ENCODE results near the gene KRAS.

KRAS gene

GRCh38 chr12:25254271-25254880, 3.6 kb upstream of the KRAS start:
- no peak for DNase-seq (ENCODE audit: low read depth)

- DNase-seq (ENCODE audit: low read depth), result no peak
These were observed 2.8 kb upstream of the KRAS start for GRCh38 chr12:25253371-25254068.

- DNase-seq (ENCODE audit: low read depth), result no peak
These were observed 2.2 kb upstream of the KRAS start for GRCh38 chr12:25252946-25253345.

- DNase-seq (ENCODE audit: low read depth), result no peak
These were observed 1.0 kb upstream of the KRAS start for GRCh38 chr12:25251769-25252168.

GRCh38 chr12:25249931-25250738, 594 bp downstream of the KRAS start:
- DNase-seq (ENCODE audit: low read depth), result no peak

GRCh38 chr12:25248732-25249131, 2.0 kb downstream of the KRAS start:
- DNase-seq (ENCODE audit: low read depth), result no peak

- no peak for DNase-seq (ENCODE audit: low read depth)
These were observed 2.6 kb downstream of the KRAS start for GRCh38 chr12:25248137-25248536.

- DNase-seq (ENCODE audit: low read depth), result no peak
These were observed 5.2 kb downstream of the KRAS start for GRCh38 chr12:25245491-25245890.

- no peak for DNase-seq (ENCODE audit: low read depth)
These were observed 7.1 kb downstream of the KRAS start for GRCh38 chr12:25243680-25243990.

- no peak for DNase-seq (ENCODE audit: low read depth)
These were observed 7.6 kb downstream of the KRAS start for GRCh38 chr12:25242981-25243679.

- no peak for DNase-seq (ENCODE audit: low read depth)
These were observed 9.3 kb downstream of the KRAS start for GRCh38 chr12:25241167-25242020.

GRCh38 chr12:25236626-25237025, 14.1 kb downstream of the KRAS start:
- no peak for DNase-seq (ENCODE audit: low read depth)

- DNase-seq (ENCODE audit: low read depth), result no peak
These were observed 14.5 kb downstream of the KRAS start for GRCh38 chr12:25236190-25236589.

GRCh38 chr12:25213338-25213737, 37.4 kb downstream of the KRAS start:
- no peak for DNase-seq (ENCODE audit: low read depth)

GRCh38 chr12:25208554-25208953, 42.2 kb downstream of the KRAS start:
- no peak for DNase-seq (ENCODE audit: low read depth)

- no peak for DNase-seq (ENCODE audit: low read depth)
These were observed 42.9 kb downstream of the KRAS start for GRCh38 chr12:25207846-25208245.

- DNase-seq (ENCODE audit: low read depth), result no peak
These were observed 43.3 kb downstream of the KRAS start for GRCh38 chr12:25207411-25207810.

- no peak for DNase-seq (ENCODE audit: low read depth)
These were observed 48.6 kb downstream of the KRAS start for GRCh38 chr12:25202137-25202536.

GRCh38 chr12:25200703-25201102, 50.0 kb downstream of the KRAS start:
- no peak for DNase-seq (ENCODE audit: low read depth)

GRCh38 chr12:25197608-25198007, 53.1 kb downstream of the KRAS start:
- no peak for DNase-seq (ENCODE audit: low read depth)

GRCh38 chr12:25195056-25195971, 55.4 kb downstream of the KRAS start, which contains the start of the genes DNAI7 and ETFRF1:
TSS of gene DNAI7 (minus strand) at chr12:25195160. CDS start at chr12:25195078, 82 bp downstream.
TSS of gene ETFRF1 (plus strand) at chr12:25195237. CDS start at chr12:25203957, 8,720 bp downstream.
- DNase-seq (ENCODE audit: low read depth), result peak; percentile 50

All from GM04503 (cell line).